GM13976 (cell line): Measurements from ENCODE around the gene CDS2.

ENCODE experiments used
- DNase-seq: peaks from one replicate; pipeline ENCODE4 v3.0.0; 2012; ENCODE audit warnings: low spot score
- CTCF ChIP-seq: IDR thresholded peaks from 2 replicates; pipeline ENCODE4 v1.5.1; 2012; ENCODE audit warnings: borderline replicate concordance, mild to moderate bottlenecking; ENCODE audit not compliant: insufficient read depth; ENCODE audit errors: extremely low read depth, missing control alignments, control extremely low read depth
- in situ Hi-C: fragments of 300-500 bp; cut with MboI; formaldehyde crosslinking; loops from one replicate; pipeline ENCODE4 v1.12.0; 2022; ENCODE audit warnings: low sequenced_read_pairs, mixed read lengths, inconsistent platforms; ENCODE audit not compliant: unreplicated experiment

Gene CDS2

GRCh38 chr20:5168651-5169396, 42.0 kb downstream of the CDS2 start:
- DNase-seq, result no peak
- no peak for TF ChIP-seq CTCF
- in situ Hi-C loops, result no loop called here

- no peak for TF ChIP-seq CTCF
Observed at GRCh38 chr20:5170341-5170740, 43.5 kb downstream of the CDS2 start.

GRCh38 chr20:5171064-5171789, 44.4 kb downstream of the CDS2 start:
- TF ChIP-seq CTCF, result no peak
- in situ Hi-C loops, result no loop called here
- no peak for DNase-seq

More at GRCh38 chr20:5170341-5170740, 43.5 kb downstream of the CDS2 start:
- no peak for DNase-seq
- in situ Hi-C loops, result no loop called here

GRCh38 chr20:5171790-5172164, 45.0 kb downstream of the CDS2 start:
- TF ChIP-seq CTCF, result no peak
- in situ Hi-C loops, result no loop called here
- DNase-seq, result no peak

- in situ Hi-C loops, result no loop called here
- no peak for TF ChIP-seq CTCF
- DNase-seq, result peak; percentile 59
Observed at GRCh38 chr20:5172167-5172601, 45.4 kb downstream of the CDS2 start.

- TF ChIP-seq CTCF, result no peak
- DNase-seq, result no peak
- in situ Hi-C loops, result no loop called here
Observed at GRCh38 chr20:5172903-5173463, 46.2 kb downstream of the CDS2 start.
